Measurements from ENCODE around the gene RBM17. TPM values are rescaled to one million over a fixed set of nuclear protein-coding genes. Genes with fewer than 3 reads are reported as not detected.

Gene RBM17
- total RNA-seq, 1 experiment from 2014 or later = 28.4 TPM

DNA sequence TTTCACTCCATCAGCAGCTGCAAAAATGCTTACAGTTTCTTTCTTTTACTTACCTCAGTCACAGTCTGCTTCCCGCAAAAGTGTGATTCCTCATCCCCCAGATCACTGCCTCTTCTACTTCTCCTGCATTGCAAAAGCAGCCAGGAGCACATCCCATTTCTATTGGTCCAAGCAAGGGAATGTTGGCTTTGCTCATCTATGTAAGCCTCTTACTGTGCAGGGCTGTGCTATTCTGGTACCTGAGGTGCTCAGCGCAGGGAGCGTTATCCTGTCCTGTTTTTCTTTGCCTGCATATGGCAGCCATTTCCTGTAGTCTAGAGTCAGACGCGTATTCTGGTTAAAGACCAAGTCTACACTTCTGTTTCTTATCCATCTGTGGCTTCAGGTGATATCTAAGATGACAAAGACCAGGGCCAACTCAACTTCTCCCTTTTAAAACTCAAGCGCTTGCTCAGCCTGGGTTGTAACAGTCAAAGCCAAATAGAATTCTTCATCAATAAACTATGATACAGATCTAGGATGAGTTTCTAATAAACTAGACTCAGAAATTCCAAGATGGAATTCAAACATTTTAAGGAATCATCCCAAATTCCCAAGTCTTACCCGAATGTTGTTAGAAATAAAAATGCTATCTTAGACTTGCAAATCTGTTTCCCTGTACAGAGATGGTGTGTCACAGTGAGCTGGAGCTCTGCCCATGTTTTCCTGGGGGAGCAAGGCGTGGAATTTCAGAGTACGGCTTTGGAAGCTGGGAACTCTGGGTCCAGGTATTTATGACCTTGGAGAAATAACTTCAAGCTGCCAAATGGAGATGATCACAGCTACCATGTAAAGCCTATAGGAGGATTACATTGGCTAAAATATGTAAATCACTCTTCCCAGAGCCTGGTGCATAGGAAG, 6.1 kb upstream of the RBM17 start:
- no peaks in the 10 kb centered on the region for H3K27me3 ChIP-seq (ENCODE audit: low read length)
- no peaks in the 10 kb centered on the region for H3K9me3 ChIP-seq (ENCODE audit: low read length)
- H3K9me2 ChIP-seq (replicated peaks; ENCODE audit: low read length) = no peaks in the 10 kb centered on the region
- no peaks in the 10 kb centered on the region for H3F3A ChIP-seq (ENCODE audit: low read length, unreplicated experiment)
- intact Hi-C loops (cut with micrococcal nuclease) = loop anchor here (10.0 kb wide), 1 partner anchor 68 kb away; no protein-coding TSS in a partner anchor
- no peaks in the 10 kb centered on the region for H3K36me3 ChIP-seq (ENCODE audit: low read depth, low read length)
- CTCF ChIA-PET = no interaction called here
- H3K4me2 ChIP-seq (ENCODE audit: low read length) = no peak overlapping the region
- H3K79me2 ChIP-seq (ENCODE audit: low read length) = no peaks in the 10 kb centered on the region
- DNase-seq (no peak), ATAC-seq (no peak)
- BruUV-seq (replicated peaks) = no TSS peak
- POLR2A ChIA-PET (ENCODE audit: unreplicated experiment) = no interaction called here
- no peak overlapping the region for H3K4me3 ChIP-seq (ENCODE audit: low read length)
- TF ChIP-seq, protein P1, sequence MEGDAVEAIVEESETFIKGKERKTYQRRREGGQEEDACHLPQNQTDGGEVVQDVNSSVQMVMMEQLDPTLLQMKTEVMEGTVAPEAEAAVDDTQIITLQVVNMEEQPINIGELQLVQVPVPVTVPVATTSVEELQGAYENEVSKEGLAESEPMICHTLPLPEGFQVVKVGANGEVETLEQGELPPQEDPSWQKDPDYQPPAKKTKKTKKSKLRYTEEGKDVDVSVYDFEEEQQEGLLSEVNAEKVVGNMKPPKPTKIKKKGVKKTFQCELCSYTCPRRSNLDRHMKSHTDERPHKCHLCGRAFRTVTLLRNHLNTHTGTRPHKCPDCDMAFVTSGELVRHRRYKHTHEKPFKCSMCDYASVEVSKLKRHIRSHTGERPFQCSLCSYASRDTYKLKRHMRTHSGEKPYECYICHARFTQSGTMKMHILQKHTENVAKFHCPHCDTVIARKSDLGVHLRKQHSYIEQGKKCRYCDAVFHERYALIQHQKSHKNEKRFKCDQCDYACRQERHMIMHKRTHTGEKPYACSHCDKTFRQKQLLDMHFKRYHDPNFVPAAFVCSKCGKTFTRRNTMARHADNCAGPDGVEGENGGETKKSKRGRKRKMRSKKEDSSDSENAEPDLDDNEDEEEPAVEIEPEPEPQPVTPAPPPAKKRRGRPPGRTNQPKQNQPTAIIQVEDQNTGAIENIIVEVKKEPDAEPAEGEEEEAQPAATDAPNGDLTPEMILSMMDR (conservative IDR thresholded peaks at IDR 0.05; ENCODE audit: low read depth, low read length) = no peak
- TF ChIP-seq EZH2 (IDR thresholded peaks at IDR 0.05; ENCODE audit: low read length, unreplicated experiment) = no peak
- TF ChIP-seq EZH2phosphoT487 (IDR thresholded peaks at IDR 0.05; ENCODE audit: borderline replicate concordance, low read length) = no peak
- H3K4me1 ChIP-seq (ENCODE audit: insufficient read depth, low read length) = no peaks in the 10 kb centered on the region
- no peak overlapping the region for H3K9ac ChIP-seq (ENCODE audit: low read length)
- no peak overlapping the region for H2AFZ ChIP-seq (ENCODE audit: low read length)
- no peaks in the 10 kb centered on the region for H4K20me1 ChIP-seq (ENCODE audit: low read length)
- H3K27ac ChIP-seq (ENCODE audit: low read length) = no peak overlapping the region

DNA sequence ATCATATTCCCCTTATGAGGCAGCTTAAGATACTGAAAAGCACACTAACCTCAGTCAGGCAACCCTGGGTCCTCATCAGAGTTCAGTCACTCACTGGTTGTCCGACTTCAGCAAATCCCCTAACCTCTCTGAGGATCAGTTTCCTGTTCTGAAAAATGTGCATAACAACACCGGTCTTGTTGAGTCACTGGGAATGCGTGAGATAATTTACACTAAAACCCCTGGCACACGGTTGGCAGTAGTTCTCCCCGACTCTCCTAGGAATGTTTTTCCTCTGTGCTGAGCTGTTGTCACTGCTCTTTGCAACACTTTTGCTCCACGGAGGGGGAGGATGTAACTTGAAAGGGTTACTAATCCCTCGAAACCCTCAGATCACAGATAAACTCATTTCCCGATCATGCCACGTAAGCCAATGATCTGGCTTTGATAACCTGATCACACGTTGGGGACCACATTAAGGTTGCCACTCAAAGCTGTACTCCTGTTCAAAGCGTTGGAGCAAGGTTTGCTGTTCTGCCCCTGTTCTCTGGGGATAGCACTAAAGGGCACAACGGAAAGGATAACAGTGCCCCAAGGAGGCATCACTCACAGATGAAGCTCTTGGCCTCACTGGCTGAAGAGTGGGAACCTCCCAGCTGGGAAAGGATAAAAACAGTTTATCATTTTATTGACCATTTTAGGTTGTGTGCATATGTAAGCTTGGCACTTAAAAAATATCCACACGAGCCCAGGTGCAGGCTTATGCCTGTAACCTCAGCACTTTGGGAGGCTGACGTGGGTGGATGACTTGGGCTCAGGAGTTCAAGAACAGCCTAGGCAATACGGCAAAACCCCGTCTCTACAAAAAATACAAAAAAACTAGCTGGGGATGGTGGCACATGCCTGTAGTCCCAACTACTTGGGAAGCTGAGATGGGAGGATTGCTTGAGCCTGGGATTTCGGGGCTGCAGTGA, 5.0 kb upstream of the RBM17 start:
- no peak for DNase-seq
- H3K9ac ChIP-seq (ENCODE audit: low read length) = no peak overlapping the region
- no peaks in the 10 kb centered on the region for H3K9me2 ChIP-seq (replicated peaks; ENCODE audit: low read length)
- no peaks in the 10 kb centered on the region for H3K27me3 ChIP-seq (ENCODE audit: low read length)
- ChIA-PET POLR2A (ENCODE audit: unreplicated experiment) (no interaction called here), CTCF (interaction anchor here (0.6 kb wide), 1 partner anchor 221 kb away, joined by 3 read pairs; no protein-coding TSS in a partner anchor)
- no peaks in the 10 kb centered on the region; the same call in 1 of the 2 replicates for H3K36me3 ChIP-seq (ENCODE audit: low read depth, low read length)
- no peak overlapping the region for H2AFZ ChIP-seq (ENCODE audit: low read length)
- TF ChIP-seq, protein P1 (conservative IDR thresholded peaks at IDR 0.05; ENCODE audit: low read depth, low read length) = no peak
- TF ChIP-seq EZH2 (IDR thresholded peaks at IDR 0.05; ENCODE audit: low read length, unreplicated experiment) (no peak), EZH2phosphoT487 (IDR thresholded peaks at IDR 0.05; ENCODE audit: borderline replicate concordance, low read length) (no peak)
- BruUV-seq (replicated peaks) = no TSS peak
- no peak overlapping the region for H3K4me2 ChIP-seq (ENCODE audit: low read length)
- no peaks in the 10 kb centered on the region for H3K4me1 ChIP-seq (ENCODE audit: insufficient read depth, low read length)
- no peak overlapping the region for H3K4me3 ChIP-seq (ENCODE audit: low read length)
- no peaks in the 10 kb centered on the region for H3K79me2 ChIP-seq (ENCODE audit: low read length)
- no peak overlapping the region for H3K27ac ChIP-seq (ENCODE audit: low read length)
- no peak for ATAC-seq
- H3K9me3 ChIP-seq (ENCODE audit: low read length) = no peaks in the 10 kb centered on the region
- H4K20me1 ChIP-seq (ENCODE audit: low read length) = no peaks in the 10 kb centered on the region
- H3F3A ChIP-seq (ENCODE audit: low read length, unreplicated experiment) = no peaks in the 10 kb centered on the region
- intact Hi-C loops (cut with micrococcal nuclease) = loop anchor here (10.0 kb wide), 1 partner anchor 69 kb away; no protein-coding TSS in a partner anchor

Measured in PC-3 (cell line).